Caco-2 (cell line): ENCODE measurements around the gene OR6Y1. TPM values are rescaled to one million over a fixed set of nuclear protein-coding genes. Genes with fewer than 3 reads are reported as not detected.
A peak's percentile ranks its signal among the peaks of the same experiment; 100 is the strongest.

Experiments
- Bru-seq: library from RNA; stranded (reverse); fragments of 400-500 nt; gene quantifications from one replicate; lab custom pipeline; 2021; lab: Mats Ljungman, UMichigan
- BruChase-seq, 2 experiments: library from RNA; stranded (reverse); fragments of 400-500 nt; gene quantifications; one replicate each; lab custom pipeline; 2021; lab: Mats Ljungman, UMichigan
- BruUV-seq: library from RNA; stranded (reverse); fragments of 400-500 nt; replicated peaks from 2 replicates; lab custom pipeline; 2021; lab: Mats Ljungman, UMichigan
- CTCF ChIA-PET: fragments of 300-600 bp; sonication (Branson Sonifier 250); formaldehyde crosslinking; loops from one replicate; lab custom pipeline; 2022; ENCODE audit warnings: antibody characterized with exemption; lab: Charles Lee
- POLR2A ChIA-PET: fragments of 300-600 bp; sonication (Branson Sonifier 250); formaldehyde crosslinking; loops from one replicate; lab custom pipeline; 2022; ENCODE audit warnings: antibody characterized with exemption; lab: Charles Lee
- DNase-seq, 2 experiments: peaks; one replicate each; pipeline versions ENCODE4 v3.0.0 to v3.0.0-alpha.2; 2020 to 2022
- H3K27me3 ChIP-seq: replicated peaks from 2 replicates; pipeline ENCODE4 v1.6.0; 2011; ENCODE audit warnings: low read length; ENCODE audit not compliant: control insufficient read depth, insufficient read depth
- H3K36me3 ChIP-seq: 2 replicates; pipeline ENCODE4 v1.5.1; 2011; ENCODE audit warnings: low read length; ENCODE audit not compliant: control insufficient read depth, insufficient read depth
- H3K4me1 ChIP-seq: fragments of 250-450 bp; sonication (Bioruptor Pico); 2 replicates; pipeline ENCODE4 v1.5.1; 2020; ENCODE audit warnings: mild to moderate bottlenecking
- H3K4me3 ChIP-seq: 2 replicates; pipeline ENCODE4 v1.5.1; 2011; ENCODE audit warnings: low read depth, mild to moderate bottlenecking, control low read depth, low read length
- H3K9me3 ChIP-seq: fragments of 250-450 bp; sonication (Bioruptor Pico); 2 replicates; pipeline ENCODE4 v1.5.1; 2020; ENCODE audit warnings: mild to moderate bottlenecking, moderate library complexity
- H3K27ac Mint-ChIP-seq: one replicate; pipeline ENCODE4 v1.8.0; 2022; ENCODE audit warnings: mixed read lengths; ENCODE audit not compliant: unreplicated experiment
- H3K27me3 Mint-ChIP-seq: one replicate; pipeline ENCODE4 v1.8.0; 2022; ENCODE audit warnings: mixed read lengths; ENCODE audit not compliant: insufficient read depth, unreplicated experiment
- H3K36me3 Mint-ChIP-seq: one replicate; pipeline ENCODE4 v1.8.0; 2022; ENCODE audit warnings: mild to moderate bottlenecking, mixed read lengths; ENCODE audit not compliant: insufficient read depth, unreplicated experiment
- H3K4me1 Mint-ChIP-seq: one replicate; pipeline ENCODE4 v1.8.0; 2022; ENCODE audit warnings: low read depth, mixed read lengths; ENCODE audit not compliant: unreplicated experiment
- H3K4me3 Mint-ChIP-seq: one replicate; pipeline ENCODE4 v1.8.0; 2022; ENCODE audit warnings: mild to moderate bottlenecking, moderate library complexity, mixed read lengths; ENCODE audit not compliant: unreplicated experiment
- H3K9me3 Mint-ChIP-seq: one replicate; pipeline ENCODE4 v1.8.0; 2022; ENCODE audit warnings: mixed read lengths; ENCODE audit not compliant: unreplicated experiment
- intact Hi-C: fragments of 100-400 bp; cut with micrococcal nuclease; formaldehyde crosslinking; loops from one replicate; pipeline ENCODE4 v1.10.0; 2022; ENCODE audit not compliant: unreplicated experiment
- long read RNA-seq: library from polyadenylated mRNA; stranded (forward); transcript quantifications from one replicate; pipeline ENCODE4 v2.0.0, GENCODE V29; 2022
- total RNA-seq: library from RNA; stranded (reverse); gene quantifications from 2 replicates; pipeline ENCODE4 v1.2.3, GENCODE V29; 2022
- TF ChIP-seq, protein P1 (sequence below), 2 experiments: fragments of 200-600 bp in 1 of 2; IDR thresholded peaks; 1 replicate in 1 of 2; 2 replicates in 1 of 2; pipeline versions ENCODE4 v1.5.1 to v1.8.0; 2011 to 2022; ENCODE audit warnings: antibody characterized with exemption in 1 of 2, control low read depth in 1 of 2, inconsistent platforms in 1 of 2, low read depth in 1 of 2, low read length in 1 of 2, mild to moderate bottlenecking in 1 of 2, moderate library complexity in 1 of 2; ENCODE audit not compliant: insufficient read depth in 1 of 2, severe bottlenecking in 1 of 2, unreplicated experiment in 1 of 2

OR6Y1 gene
- total RNA-seq (not detected in 2 replicates), Bru-seq, nascent RNA (not detected), BruChase-seq, experiment 1, labeled RNA remaining after a 2-hour chase (not detected), BruChase-seq, experiment 2, labeled RNA remaining after a 6-hour chase (percentile 8 among the genes with signal in this experiment)
- long read RNA-seq: 0 reads

DNA sequence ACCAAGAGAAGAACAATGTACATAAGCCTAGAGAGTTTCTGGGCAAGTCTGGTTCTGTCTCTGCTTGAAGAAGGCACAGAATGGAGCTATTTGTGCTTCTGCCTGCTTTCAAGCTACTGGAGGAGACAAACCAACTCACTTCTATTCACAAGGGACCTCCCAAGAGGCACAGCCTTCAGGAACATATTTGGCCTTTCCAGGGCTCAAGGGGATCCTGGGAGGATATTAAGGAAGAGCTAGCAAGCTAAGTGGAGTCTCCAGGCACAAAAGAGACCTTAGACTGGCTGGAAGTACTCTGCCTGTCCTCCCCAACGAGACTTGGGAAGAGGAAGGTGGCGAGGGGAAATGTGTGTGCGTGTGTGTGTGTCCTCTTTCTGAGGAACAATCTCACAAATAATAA, at the start of gene OR6Y1:
Gene OR6Y1 (minus strand): TSS at position 54 of the 400 bp plus-strand sequence. CDS start 6,300 bp downstream, outside the sequence.
- no peaks in the 10 kb centered on the region for H3K4me1 ChIP-seq
- H3K27me3 ChIP-seq: no peaks in the 10 kb centered on the region
- TF ChIP-seq, protein P1, sequence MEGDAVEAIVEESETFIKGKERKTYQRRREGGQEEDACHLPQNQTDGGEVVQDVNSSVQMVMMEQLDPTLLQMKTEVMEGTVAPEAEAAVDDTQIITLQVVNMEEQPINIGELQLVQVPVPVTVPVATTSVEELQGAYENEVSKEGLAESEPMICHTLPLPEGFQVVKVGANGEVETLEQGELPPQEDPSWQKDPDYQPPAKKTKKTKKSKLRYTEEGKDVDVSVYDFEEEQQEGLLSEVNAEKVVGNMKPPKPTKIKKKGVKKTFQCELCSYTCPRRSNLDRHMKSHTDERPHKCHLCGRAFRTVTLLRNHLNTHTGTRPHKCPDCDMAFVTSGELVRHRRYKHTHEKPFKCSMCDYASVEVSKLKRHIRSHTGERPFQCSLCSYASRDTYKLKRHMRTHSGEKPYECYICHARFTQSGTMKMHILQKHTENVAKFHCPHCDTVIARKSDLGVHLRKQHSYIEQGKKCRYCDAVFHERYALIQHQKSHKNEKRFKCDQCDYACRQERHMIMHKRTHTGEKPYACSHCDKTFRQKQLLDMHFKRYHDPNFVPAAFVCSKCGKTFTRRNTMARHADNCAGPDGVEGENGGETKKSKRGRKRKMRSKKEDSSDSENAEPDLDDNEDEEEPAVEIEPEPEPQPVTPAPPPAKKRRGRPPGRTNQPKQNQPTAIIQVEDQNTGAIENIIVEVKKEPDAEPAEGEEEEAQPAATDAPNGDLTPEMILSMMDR (IDR thresholded peaks at IDR 0.05; ENCODE audit: insufficient read depth in 1 of 2, low read depth in 1 of 2, low read length in 1 of 2, severe bottlenecking in 1 of 2, unreplicated experiment in 1 of 2): no peak
- Mint-ChIP-seq H3K4me3 (no peak within 1 kb of the TSS), H3K9me3 (no peaks in the 10 kb centered on the region), H3K27me3 (no peaks in the 10 kb centered on the region), H3K27ac (no peak within 1 kb of the TSS), H3K4me1 (no peaks in the 10 kb centered on the region), H3K36me3 (no peaks in the 10 kb centered on the region)
- ChIA-PET POLR2A (no interaction called here), CTCF (no interaction called here)
- no peak within 1 kb of the TSS for H3K4me3 ChIP-seq
- DNase-seq: no peak
- no TSS peak for BruUV-seq
- H3K9me3 ChIP-seq: no peaks in the 10 kb centered on the region
- no peaks in the 10 kb centered on the region for H3K36me3 ChIP-seq
- intact Hi-C loops: no loop called here

DNA sequence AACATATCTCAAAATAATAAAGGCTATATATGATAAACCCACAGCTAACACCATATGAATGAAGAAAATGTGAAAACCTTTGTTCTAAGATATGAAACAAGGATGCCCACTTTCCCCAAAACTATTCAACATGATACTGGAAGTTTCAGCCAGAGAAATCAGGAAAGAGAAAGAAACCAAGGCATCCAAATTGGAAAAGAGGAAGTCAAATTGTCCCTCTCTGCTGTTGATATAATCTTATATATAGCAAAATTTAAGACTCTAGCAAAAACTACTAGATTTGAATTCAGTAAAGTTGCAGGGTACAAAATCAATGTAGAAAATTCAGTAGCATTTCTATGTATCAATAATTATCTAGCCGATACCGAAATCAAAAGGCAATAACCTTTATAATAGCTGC, 46.5 kb upstream of the OR6Y1 start:
- H3K27me3 Mint-ChIP-seq: peaks cover 3% of the 10 kb centered on the region
- DNase-seq: no peak
- ChIA-PET CTCF (no interaction called here), POLR2A (no interaction called here)
- TF ChIP-seq, protein P1 (IDR thresholded peaks at IDR 0.05; ENCODE audit: insufficient read depth in 1 of 2, low read depth in 1 of 2, low read length in 1 of 2, severe bottlenecking in 1 of 2, unreplicated experiment in 1 of 2): no peak
- Histone ChIP-seq H3K9me3 (no peaks in the 10 kb centered on the region), H3K36me3 (no peaks in the 10 kb centered on the region), H3K4me3 (no peak overlapping the region), H3K27me3 (no peaks in the 10 kb centered on the region), H3K4me1 (no peaks in the 10 kb centered on the region)
- H3K9me3 Mint-ChIP-seq: peaks cover 20% of the 10 kb centered on the region
- no peaks in the 10 kb centered on the region for H3K4me1 Mint-ChIP-seq
- no peak overlapping the region for H3K27ac Mint-ChIP-seq
- no peaks in the 10 kb centered on the region for H3K36me3 Mint-ChIP-seq
- BruUV-seq: no TSS peak
- intact Hi-C loops: no loop called here
- no peak overlapping the region for H3K4me3 Mint-ChIP-seq

- H3K4me1 Mint-ChIP-seq: no peaks in the 10 kb centered on the region
- no peaks in the 10 kb centered on the region for H3K36me3 Mint-ChIP-seq
- H3K9me3 Mint-ChIP-seq: peaks cover 8% of the 10 kb centered on the region
- H3K4me3 Mint-ChIP-seq: no peak overlapping the region
- H3K27me3 Mint-ChIP-seq: no peaks in the 10 kb centered on the region
- no peaks in the 10 kb centered on the region for H3K27me3 ChIP-seq
- POLR2A ChIA-PET: no interaction called here
- DNase-seq: no peak
- TF ChIP-seq, protein P1 (IDR thresholded peaks at IDR 0.05; ENCODE audit: insufficient read depth in 1 of 2, low read depth in 1 of 2, low read length in 1 of 2, severe bottlenecking in 1 of 2, unreplicated experiment in 1 of 2): no peak
- peaks cover 2% of the 10 kb centered on the region; the same call in 1 of the 2 replicates for H3K4me1 ChIP-seq
- H3K9me3 ChIP-seq: peaks cover 3% of the 10 kb centered on the region; the same call in 1 of the 2 replicates
- intact Hi-C loops: no loop called here
- no peaks in the 10 kb centered on the region for H3K36me3 ChIP-seq
- CTCF ChIA-PET: no interaction called here
- no peak overlapping the region for H3K27ac Mint-ChIP-seq
- BruUV-seq: no TSS peak
- H3K4me3 ChIP-seq: no peak overlapping the region
Measured at GRCh38 chr1:158586942-158587341, 32.7 kb upstream of the OR6Y1 start.
